HepG2 (cell line): ENCODE measurements around the gene SMIM14. TPM values are rescaled to one million over a fixed set of nuclear protein-coding genes. Genes with fewer than 3 reads are reported as not detected.

Experiments
- AGO2 ChIP-seq: fragments of 200-400 bp; formaldehyde crosslinking; optimal IDR thresholded peaks from 2 replicates; pipeline ENCODE3; 2017; ENCODE audit warnings: mild to moderate bottlenecking, low read depth, low read length, moderate library complexity
- CBX1 ChIP-seq: IDR thresholded peaks from one replicate; pipeline ENCODE4 v1.6.1; 2016; ENCODE audit warnings: antibody characterized with exemption, low read depth
- CENPX ChIP-seq: sonication (generic); formaldehyde crosslinking; IDR thresholded peaks from 2 replicates; pipeline ENCODE4 v1.9.0; 2021; ENCODE audit warnings: mild to moderate bottlenecking, missing genetic modification reagents, moderate library complexity
- ELF3 ChIP-seq: IDR thresholded peaks from 2 replicates; pipeline ENCODE4 v1.6.1; 2016; ENCODE audit warnings: missing genetic modification reagents, missing compliant biosample characterization
- FOXK2 ChIP-seq: fragments of 450-650 bp; IDR thresholded peaks from 2 replicates; pipeline ENCODE4 v1.6.1; 2016
- FOXM1 ChIP-seq: sonication (generic); formaldehyde crosslinking; IDR thresholded peaks from 2 replicates; pipeline ENCODE4 v1.5.0; 2020; ENCODE audit warnings: missing genetic modification reagents
- KDM4B ChIP-seq: sonication (generic); formaldehyde crosslinking; IDR thresholded peaks from 2 replicates; pipeline ENCODE4 v1.4.0; 2020; ENCODE audit warnings: missing genetic modification reagents
- KDM5B ChIP-seq: sonication (generic); formaldehyde crosslinking; IDR thresholded peaks from 2 replicates; pipeline ENCODE4 v1.4.0; 2020; ENCODE audit warnings: missing genetic modification reagents, mild to moderate bottlenecking, borderline replicate concordance
- PCBP1 ChIP-seq: fragments of 200-400 bp; formaldehyde crosslinking; IDR thresholded peaks from 2 replicates; pipeline ENCODE4 v1.6.1; 2017; ENCODE audit warnings: mild to moderate bottlenecking, low read depth, low read length, borderline replicate concordance
- POLR2AphosphoS5 ChIP-seq: IDR thresholded peaks from 2 replicates; pipeline ENCODE4 v1.6.1; 2012; ENCODE audit warnings: low read depth, low read length
- SALL1 ChIP-seq: sonication (generic); formaldehyde crosslinking; IDR thresholded peaks from 2 replicates; pipeline ENCODE4 v1.8.0; 2022; ENCODE audit warnings: mild to moderate bottlenecking, missing genetic modification reagents
- SMAD1 ChIP-seq: sonication (generic); formaldehyde crosslinking; IDR thresholded peaks from 2 replicates; pipeline ENCODE4 v1.4.0; 2020; ENCODE audit warnings: missing genetic modification reagents, low read depth, mild to moderate bottlenecking, borderline replicate concordance
- SSRP1 ChIP-seq: IDR thresholded peaks from 2 replicates; pipeline ENCODE4 v1.6.1; 2016; ENCODE audit warnings: control low read depth
- TBP ChIP-seq: sonication (generic); formaldehyde crosslinking; IDR thresholded peaks from 2 replicates; pipeline ENCODE4 v1.5.0; 2020; ENCODE audit warnings: missing genetic modification reagents
- TBX2 ChIP-seq: sonication (generic); formaldehyde crosslinking; IDR thresholded peaks from 2 replicates; pipeline ENCODE4 v1.5.0; 2020; ENCODE audit warnings: missing genetic modification reagents, mild to moderate bottlenecking, borderline replicate concordance
- TBX3 ChIP-seq: fragments of 450-650 bp; IDR thresholded peaks from 2 replicates; pipeline ENCODE4 v1.6.1; 2017; ENCODE audit warnings: antibody characterized with exemption, mild to moderate bottlenecking, inconsistent platforms, borderline replicate concordance
- TEAD2 ChIP-seq: sonication (generic); formaldehyde crosslinking; IDR thresholded peaks from 2 replicates; pipeline ENCODE4 v1.9.0; 2021; ENCODE audit warnings: missing genetic modification reagents
- ZNF180 ChIP-seq: sonication (generic); formaldehyde crosslinking; IDR thresholded peaks from 2 replicates; pipeline ENCODE4 v1.4.0; 2020; ENCODE audit warnings: low read depth, missing genetic modification reagents, borderline replicate concordance
- ZNF274 ChIP-seq: sonication (generic); formaldehyde crosslinking; IDR thresholded peaks from 2 replicates; pipeline ENCODE4 v1.5.1; 2020; ENCODE audit warnings: mild to moderate bottlenecking, missing genetic modification reagents
- ZNF431 ChIP-seq: sonication (generic); formaldehyde crosslinking; IDR thresholded peaks from 2 replicates; pipeline ENCODE4 v1.9.0; 2022; ENCODE audit warnings: missing genetic modification reagents, low read depth, mild to moderate bottlenecking, borderline replicate concordance
- ZNF652 ChIP-seq: IDR thresholded peaks from 2 replicates; pipeline ENCODE4 v1.6.1; 2016; ENCODE audit warnings: low read depth, borderline replicate concordance
- ZNF781 ChIP-seq: sonication (generic); formaldehyde crosslinking; IDR thresholded peaks from 2 replicates; pipeline ENCODE4 v1.5.1; 2020; ENCODE audit warnings: borderline replicate concordance, mild to moderate bottlenecking, missing genetic modification reagents; ENCODE audit errors: not compliant biosample characterization
- ZNF841 ChIP-seq: sonication (generic); formaldehyde crosslinking; IDR thresholded peaks from 2 replicates; pipeline ENCODE4 v1.8.1; 2023; ENCODE audit warnings: missing genetic modification reagents, borderline replicate concordance
- ZSCAN22 ChIP-seq: sonication (generic); formaldehyde crosslinking; IDR thresholded peaks from 2 replicates; pipeline ENCODE4 v1.4.0; 2020; ENCODE audit warnings: mild to moderate bottlenecking, missing genetic modification reagents
- polyA plus RNA-seq, 8 experiments: library from polyadenylated mRNA; depleted of rRNA in 3 of 8; stranded (reverse) in 7 of 8; unstranded in 1 of 8; fragments of >200 nt; fragmentation: Illumina TruSeq in 4 of 8; extraction: Trizol in 4 of 8; gene quantifications; 2 replicates each; pipeline versions ENCODE4 v1.2.1 to v1.2.3, GENCODE V29; 2011 to 2016; ENCODE audit warnings: low read depth in 4 of 8, missing spikeins in 1 of 8, mixed read lengths in 1 of 8; ENCODE audit not compliant: insufficient read depth in 1 of 8
- total RNA-seq, 5 experiments: library from RNA; depleted of rRNA; stranded (reverse); fragments of >200 nt; fragmentation: Illumina TruSeq; extraction: Trizol; gene quantifications; 2 replicates each; pipeline ENCODE4 v1.2.3, GENCODE V29; 2016; ENCODE audit warnings: low read depth in 1 of 5
- TF ChIP-seq, protein P1 (sequence below): sonication (generic); formaldehyde crosslinking; IDR thresholded peaks from 2 replicates; pipeline ENCODE4 v1.8.1; 2022; ENCODE audit warnings: mild to moderate bottlenecking, missing genetic modification reagents
- TF ChIP-seq, protein P2 (sequence below): sonication (generic); formaldehyde crosslinking; IDR thresholded peaks from 2 replicates; pipeline ENCODE4 v1.4.0; 2020; ENCODE audit warnings: low read depth, missing genetic modification reagents
- TF ChIP-seq, protein P3 (sequence below): sonication (generic); formaldehyde crosslinking; IDR thresholded peaks from 2 replicates; pipeline ENCODE4 v1.5.1; 2020; ENCODE audit warnings: mild to moderate bottlenecking, missing genetic modification reagents, borderline replicate concordance

SMIM14 gene
- total and polyA plus RNA-seq, 2 of the 13 experiments (the other 11 are each of a cell fraction or from before 2014, with no cell fraction given), result 16.3 to 28.1 TPM

DNA sequence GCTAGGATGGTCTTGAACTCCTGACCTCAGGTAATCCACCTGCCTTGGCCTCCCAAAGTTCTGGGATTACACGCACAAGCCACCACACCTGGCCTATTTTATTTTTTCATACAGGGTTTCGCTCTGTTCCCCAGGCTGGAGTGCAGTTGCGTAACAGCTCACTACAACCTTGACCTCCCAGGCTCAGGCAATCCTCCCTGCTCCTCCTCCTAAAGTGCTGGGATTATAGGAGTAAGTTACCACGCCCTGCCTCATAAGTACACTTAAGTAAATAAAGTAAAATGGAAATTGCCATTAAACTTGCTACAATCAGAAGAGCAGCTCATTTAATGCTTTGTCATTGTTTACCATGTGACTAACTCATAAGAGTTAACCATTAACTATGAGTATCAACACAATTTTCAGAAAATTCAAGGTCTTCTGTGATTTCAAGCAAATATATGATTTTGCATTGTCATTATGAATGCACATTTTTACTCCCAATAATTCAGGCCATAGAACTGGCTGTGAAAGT, 123.7 kb downstream of the SMIM14 start (continued):
- TF ChIP-seq CENPX (CRISPR knock-in tag) (no peak), CBX1 (peak; percentile 57), SSRP1 (CRISPR knock-in tag) (no peak), ZNF781 (peak; percentile 39), FOXK2 (no peak), FOXM1 (CRISPR knock-in tag) (no peak), ZNF841 (CRISPR knock-in tag) (no peak), PCBP1 (no peak), SALL1 (CRISPR knock-in tag) (peak; percentile 100), TEAD2 (CRISPR knock-in tag) (no peak), TBP (no peak), ZNF431 (CRISPR knock-in tag) (0 out of 2 replicates have a peak, but pooled peaks have one; percentile 38), ZNF180 (CRISPR knock-in tag) (no peak), POLR2AphosphoS5 (no peak; the same call in 1 of the 2 replicates), KDM5B (peak; percentile 51; the same call in 1 of the 2 replicates), KDM4B (CRISPR knock-in tag) (peak; percentile 86), ELF3 (CRISPR knock-in tag) (peak; percentile 72), ZNF274 (CRISPR knock-in tag) (no peak), ZNF652 (peak; percentile 53; the same call in 1 of the 2 replicates), ZSCAN22 (no peak; the same call in 1 of the 2 replicates), SMAD1 (CRISPR knock-in tag) (no peak), TBX2 (peak; percentile 93), TBX3 (peak; percentile 58; the same call in 1 of the 2 replicates), AGO2 (no peak)
- TF ChIP-seq, protein P1, sequence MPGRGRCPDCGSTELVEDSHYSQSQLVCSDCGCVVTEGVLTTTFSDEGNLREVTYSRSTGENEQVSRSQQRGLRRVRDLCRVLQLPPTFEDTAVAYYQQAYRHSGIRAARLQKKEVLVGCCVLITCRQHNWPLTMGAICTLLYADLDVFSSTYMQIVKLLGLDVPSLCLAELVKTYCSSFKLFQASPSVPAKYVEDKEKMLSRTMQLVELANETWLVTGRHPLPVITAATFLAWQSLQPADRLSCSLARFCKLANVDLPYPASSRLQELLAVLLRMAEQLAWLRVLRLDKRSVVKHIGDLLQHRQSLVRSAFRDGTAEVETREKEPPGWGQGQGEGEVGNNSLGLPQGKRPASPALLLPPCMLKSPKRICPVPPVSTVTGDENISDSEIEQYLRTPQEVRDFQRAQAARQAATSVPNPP, result no peak
- TF ChIP-seq, protein P2, sequence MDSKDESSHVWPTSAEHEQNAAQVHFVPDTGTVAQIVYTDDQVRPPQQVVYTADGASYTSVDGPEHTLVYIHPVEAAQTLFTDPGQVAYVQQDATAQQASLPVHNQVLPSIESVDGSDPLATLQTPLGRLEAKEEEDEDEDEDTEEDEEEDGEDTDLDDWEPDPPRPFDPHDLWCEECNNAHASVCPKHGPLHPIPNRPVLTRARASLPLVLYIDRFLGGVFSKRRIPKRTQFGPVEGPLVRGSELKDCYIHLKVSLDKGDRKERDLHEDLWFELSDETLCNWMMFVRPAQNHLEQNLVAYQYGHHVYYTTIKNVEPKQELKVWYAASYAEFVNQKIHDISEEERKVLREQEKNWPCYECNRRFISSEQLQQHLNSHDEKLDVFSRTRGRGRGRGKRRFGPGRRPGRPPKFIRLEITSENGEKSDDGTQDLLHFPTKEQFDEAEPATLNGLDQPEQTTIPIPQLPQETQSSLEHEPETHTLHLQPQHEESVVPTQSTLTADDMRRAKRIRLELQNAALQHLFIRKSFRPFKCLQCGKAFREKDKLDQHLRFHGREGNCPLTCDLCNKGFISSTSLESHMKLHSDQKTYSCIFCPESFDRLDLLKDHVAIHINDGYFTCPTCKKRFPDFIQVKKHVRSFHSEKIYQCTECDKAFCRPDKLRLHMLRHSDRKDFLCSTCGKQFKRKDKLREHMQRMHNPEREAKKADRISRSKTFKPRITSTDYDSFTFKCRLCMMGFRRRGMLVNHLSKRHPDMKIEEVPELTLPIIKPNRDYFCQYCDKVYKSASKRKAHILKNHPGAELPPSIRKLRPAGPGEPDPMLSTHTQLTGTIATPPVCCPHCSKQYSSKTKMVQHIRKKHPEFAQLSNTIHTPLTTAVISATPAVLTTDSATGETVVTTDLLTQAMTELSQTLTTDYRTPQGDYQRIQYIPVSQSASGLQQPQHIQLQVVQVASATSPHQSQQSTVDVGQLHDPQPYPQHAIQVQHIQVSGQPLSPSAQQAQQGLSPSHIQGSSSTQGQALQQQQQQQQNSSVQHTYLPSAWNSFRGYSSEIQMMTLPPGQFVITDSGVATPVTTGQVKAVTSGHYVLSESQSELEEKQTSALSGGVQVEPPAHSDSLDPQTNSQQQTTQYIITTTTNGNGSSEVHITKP (CRISPR knock-in tag), result peak; percentile 85
- TF ChIP-seq, protein P3, sequence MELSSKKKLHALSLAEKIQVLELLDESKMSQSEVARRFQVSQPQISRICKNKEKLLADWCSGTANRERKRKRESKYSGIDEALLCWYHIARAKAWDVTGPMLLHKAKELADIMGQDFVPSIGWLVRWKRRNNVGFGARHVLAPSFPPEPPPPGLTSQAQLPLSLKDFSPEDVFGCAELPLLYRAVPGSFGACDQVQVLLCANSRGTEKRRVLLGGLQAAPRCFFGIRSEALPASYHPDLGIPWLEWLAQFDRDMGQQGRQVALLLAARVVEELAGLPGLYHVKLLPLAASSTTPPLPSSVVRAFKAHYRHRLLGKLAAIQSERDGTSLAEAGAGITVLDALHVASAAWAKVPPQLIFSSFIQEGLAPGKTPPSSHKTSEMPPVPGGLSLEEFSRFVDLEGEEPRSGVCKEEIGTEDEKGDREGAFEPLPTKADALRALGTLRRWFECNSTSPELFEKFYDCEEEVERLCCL (CRISPR knock-in tag), result no peak
